K562 (cell line): ENCODE results near the gene ZFP69. TPM values are rescaled to one million over a fixed set of nuclear protein-coding genes. Genes with fewer than 3 reads are reported as not detected.

Experiments
- ARHGAP35 ChIP-seq: fragments of 450-650 bp; IDR thresholded peaks from 2 replicates; pipeline ENCODE4 v1.6.1; 2018; ENCODE audit not compliant: partially characterized antibody
- BRF1 ChIP-seq: IDR thresholded peaks from 3 replicates; pipeline ENCODE4 v1.6.1; 2011; ENCODE audit warnings: borderline replicate concordance, mild to moderate bottlenecking; ENCODE audit not compliant: insufficient read length; ENCODE audit errors: extremely low read depth
- COPS2 ChIP-seq: fragments of 450-650 bp; conservative IDR thresholded peaks from 2 replicates; pipeline ENCODE4 v1.6.1; 2016; ENCODE audit warnings: mild to moderate bottlenecking, moderate library complexity
- DACH1 ChIP-seq: fragments of 450-650 bp; IDR thresholded peaks from 2 replicates; pipeline ENCODE4 v1.6.1; 2018; ENCODE audit not compliant: partially characterized antibody
- EWSR1 ChIP-seq: fragments of 450-650 bp; IDR thresholded peaks from 2 replicates; pipeline ENCODE4 v1.6.1; 2018; ENCODE audit warnings: borderline replicate concordance, mild to moderate bottlenecking, low read depth, moderate library complexity; ENCODE audit not compliant: partially characterized antibody
- HLTF ChIP-seq: fragments of 450-650 bp; IDR thresholded peaks from 2 replicates; pipeline ENCODE4 v1.6.1; 2016
- IRF9 ChIP-seq: fragments of 450-650 bp; IDR thresholded peaks from 2 replicates; pipeline ENCODE4 v1.6.1; 2016; ENCODE audit warnings: missing biosample characterization, missing genetic modification characterization
- NFATC3 ChIP-seq: fragments of 450-650 bp; IDR thresholded peaks from 2 replicates; pipeline ENCODE4 v1.6.1; 2017; ENCODE audit warnings: mild to moderate bottlenecking
- NFIC ChIP-seq: fragments of 450-650 bp; IDR thresholded peaks from 2 replicates; pipeline ENCODE4 v1.6.1; 2017; ENCODE audit warnings: mild to moderate bottlenecking, inconsistent platforms
- SMAD2 ChIP-seq: fragments of 150-350 bp; IDR thresholded peaks from 2 replicates; pipeline ENCODE4 v1.6.1; 2014; ENCODE audit warnings: low read depth, mild to moderate bottlenecking, low read length
- STAG1 ChIP-seq: sonication (generic); formaldehyde crosslinking; IDR thresholded peaks from 2 replicates; pipeline ENCODE4 v1.5.0; 2020; ENCODE audit warnings: missing genetic modification reagents, borderline replicate concordance
- TAF7 ChIP-seq: fragments of 450-650 bp; IDR thresholded peaks from 2 replicates; pipeline ENCODE4 v1.6.1; 2016; ENCODE audit warnings: missing genetic modification characterization, missing compliant biosample characterization
- TCF7 ChIP-seq: sonication (generic); IDR thresholded peaks from 2 replicates; pipeline ENCODE4 v1.6.1; 2016; ENCODE audit warnings: antibody characterized with exemption, borderline replicate concordance
- TEAD4 ChIP-seq, 2 experiments: sonication (generic) in 1 of 2; formaldehyde crosslinking in 1 of 2; IDR thresholded peaks; 2 replicates each; pipeline versions ENCODE4 v1.6.1 to v1.8.0; 2012 to 2022; ENCODE audit warnings: borderline replicate concordance in 1 of 2, inconsistent platforms in 1 of 2, low read length in 1 of 2, mild to moderate bottlenecking in 1 of 2, missing genetic modification reagents in 1 of 2
- TOE1 ChIP-seq, 2 experiments: fragments of 450-650 bp in 1 of 2; sonication (generic) in 1 of 2; formaldehyde crosslinking in 1 of 2; IDR thresholded peaks; 2 replicates each; pipeline versions ENCODE4 v1.7.1 to v1.8.0; 2016 to 2022; ENCODE audit warnings: borderline replicate concordance in 2 of 2, mild to moderate bottlenecking in 2 of 2, antibody characterized with exemption in 1 of 2, inconsistent platforms in 1 of 2, low read depth in 1 of 2, missing genetic modification reagents in 1 of 2, moderate library complexity in 1 of 2
- ZC3H8 ChIP-seq: fragments of 450-650 bp; IDR thresholded peaks from 2 replicates; pipeline ENCODE4 v1.6.1; 2017
- ZNF134 ChIP-seq: fragments of 250-450 bp; sonication (Bioruptor Pico); conservative IDR thresholded peaks from 2 replicates; pipeline ENCODE4 v1.4.0; 2020
- ZNF197 ChIP-seq: fragments of 200-800 bp; sonication (Bioruptor generic); IDR thresholded peaks from 2 replicates; pipeline ENCODE4 v1.6.1; 2016; ENCODE audit warnings: low read depth, missing genetic modification characterization, missing compliant biosample characterization
- ZNF217 ChIP-seq: sonication (generic); formaldehyde crosslinking; IDR thresholded peaks from 2 replicates; pipeline ENCODE4 v1.8.0; 2022; ENCODE audit warnings: mild to moderate bottlenecking, missing genetic modification reagents
- ZNF280A ChIP-seq: fragments of 450-650 bp; IDR thresholded peaks from 2 replicates; pipeline ENCODE4 v1.6.1; 2018; ENCODE audit warnings: mild to moderate bottlenecking, low read depth; ENCODE audit not compliant: partially characterized antibody
- ZNF764 ChIP-seq: fragments of 250-450 bp; sonication (Bioruptor Pico); IDR thresholded peaks from 2 replicates; pipeline ENCODE4 v1.4.0; 2020; ENCODE audit warnings: low read depth, mild to moderate bottlenecking, moderate library complexity
- polyA plus RNA-seq, 8 experiments: library from polyadenylated mRNA; depleted of rRNA in 4 of 8; stranded (reverse) in 5 of 8; unstranded in 3 of 8; fragments of >200 nt; fragmentation: Nextera tagmentation in 2 of 8; fragmentation: Illumina TruSeq in 1 of 8; extraction: Ambion mirVana in 2 of 8; extraction: Trizol in 1 of 8; gene quantifications; 2 replicates each; pipeline versions ENCODE4 v1.2.1 to v1.2.3, GENCODE V29; 2011 to 2014; ENCODE audit warnings: inconsistent platforms in 1 of 8, missing spikeins in 1 of 8
- total RNA-seq, 7 experiments: library from RNA; depleted of rRNA in 6 of 7; stranded (reverse); fragments of >200 nt in 6 of 7; fragmentation: Illumina TruSeq in 2 of 7; extraction: Trizol in 2 of 7; gene quantifications; 2 replicates each; pipeline versions ENCODE4 v1.2.1 to v1.2.3, GENCODE V29; 2011 to 2021; ENCODE audit warnings: low replicate concordance in 1 of 7
- TF ChIP-seq, protein P1 (sequence below), 2 experiments: fragments of 150-350 bp in 1 of 2; IDR thresholded peaks; 2 replicates each; pipeline ENCODE4 v1.6.1; 2012 to 2016; ENCODE audit warnings: low read depth in 2 of 2, low read length in 2 of 2, mild to moderate bottlenecking in 1 of 2, moderate library complexity in 1 of 2

ZFP69 gene
- total and polyA plus RNA-seq, 9 of the 15 experiments (the other 6 are each of a cell fraction or from before 2014, with no cell fraction given), result 2.0 to 8.4 (median 5.7) TPM

DNA sequence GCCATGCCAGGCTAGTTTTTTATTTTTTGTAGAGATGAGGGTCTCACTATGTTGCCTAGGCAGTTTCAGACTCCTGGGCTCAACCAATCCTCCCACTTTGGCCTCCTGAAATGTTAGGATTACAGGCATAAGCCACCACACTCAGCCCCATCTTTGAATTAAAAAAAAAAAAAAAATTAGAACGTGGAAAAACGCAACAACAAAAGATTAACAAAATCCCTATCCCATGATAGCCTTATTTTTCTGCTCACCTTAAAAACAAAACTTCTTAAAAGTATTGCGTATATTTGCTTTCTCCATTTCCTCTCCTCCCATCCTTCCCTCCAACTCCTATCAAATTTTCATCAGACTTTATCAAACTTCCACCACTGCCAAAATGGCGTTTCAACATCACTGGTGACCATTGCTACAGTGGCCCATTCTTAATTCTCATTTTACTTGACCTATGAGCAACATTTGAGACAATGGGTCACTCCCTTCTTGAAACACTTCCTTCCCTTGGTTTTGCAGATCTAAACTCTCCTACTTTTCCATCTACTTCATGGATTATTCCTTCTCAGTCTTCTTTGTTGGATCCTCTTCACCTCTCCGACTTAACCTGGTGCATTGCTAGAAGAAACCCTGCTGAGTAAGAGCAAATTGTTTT lies 53.8 kb downstream of the ZFP69 start (continued):
- TF ChIP-seq, protein P1, sequence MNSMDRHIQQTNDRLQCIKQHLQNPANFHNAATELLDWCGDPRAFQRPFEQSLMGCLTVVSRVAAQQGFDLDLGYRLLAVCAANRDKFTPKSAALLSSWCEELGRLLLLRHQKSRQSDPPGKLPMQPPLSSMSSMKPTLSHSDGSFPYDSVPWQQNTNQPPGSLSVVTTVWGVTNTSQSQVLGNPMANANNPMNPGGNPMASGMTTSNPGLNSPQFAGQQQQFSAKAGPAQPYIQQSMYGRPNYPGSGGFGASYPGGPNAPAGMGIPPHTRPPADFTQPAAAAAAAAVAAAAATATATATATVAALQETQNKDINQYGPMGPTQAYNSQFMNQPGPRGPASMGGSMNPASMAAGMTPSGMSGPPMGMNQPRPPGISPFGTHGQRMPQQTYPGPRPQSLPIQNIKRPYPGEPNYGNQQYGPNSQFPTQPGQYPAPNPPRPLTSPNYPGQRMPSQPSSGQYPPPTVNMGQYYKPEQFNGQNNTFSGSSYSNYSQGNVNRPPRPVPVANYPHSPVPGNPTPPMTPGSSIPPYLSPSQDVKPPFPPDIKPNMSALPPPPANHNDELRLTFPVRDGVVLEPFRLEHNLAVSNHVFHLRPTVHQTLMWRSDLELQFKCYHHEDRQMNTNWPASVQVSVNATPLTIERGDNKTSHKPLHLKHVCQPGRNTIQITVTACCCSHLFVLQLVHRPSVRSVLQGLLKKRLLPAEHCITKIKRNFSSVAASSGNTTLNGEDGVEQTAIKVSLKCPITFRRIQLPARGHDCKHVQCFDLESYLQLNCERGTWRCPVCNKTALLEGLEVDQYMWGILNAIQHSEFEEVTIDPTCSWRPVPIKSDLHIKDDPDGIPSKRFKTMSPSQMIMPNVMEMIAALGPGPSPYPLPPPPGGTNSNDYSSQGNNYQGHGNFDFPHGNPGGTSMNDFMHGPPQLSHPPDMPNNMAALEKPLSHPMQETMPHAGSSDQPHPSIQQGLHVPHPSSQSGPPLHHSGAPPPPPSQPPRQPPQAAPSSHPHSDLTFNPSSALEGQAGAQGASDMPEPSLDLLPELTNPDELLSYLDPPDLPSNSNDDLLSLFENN (IDR thresholded peaks at IDR 0.05; ENCODE audit: low read depth in 2 of 2, low read length in 2 of 2), result no peak
- TF ChIP-seq ZNF134 (no peak), SMAD2 (no peak), NFATC3 (peak; percentile 85; the same call in 1 of the 2 replicates), ZC3H8 (0 out of 2 replicates have a peak, but pooled peaks have one; percentile 51), ARHGAP35 (peak; percentile 22), IRF9 (0 out of 2 replicates have a peak, but pooled peaks have one; percentile 43), TCF7 (no peak), NFIC (peak; percentile 17; the same call in 1 of the 2 replicates), DACH1 (no peak), ZNF764 (CRISPR knock-in tag) (no peak), HLTF (0 out of 2 replicates have a peak, but pooled peaks have one; percentile 39), ZNF280A (no peak), STAG1 (CRISPR knock-in tag) (no peak), TOE1 (IDR thresholded peaks at IDR 0.05; ENCODE audit: borderline replicate concordance) (0 out of 2 replicates have a peak, but pooled peaks have one; percentile 31), TOE1 (CRISPR knock-in tag; IDR thresholded peaks at IDR 0.05; ENCODE audit: borderline replicate concordance, low read depth) (no peak), TAF7 (tag) (peak; percentile 60; the same call in 1 of the 2 replicates), BRF1 (no peak), ZNF197 (no peak), COPS2 (no peak), EWSR1 (no peak), ZNF217 (CRISPR knock-in tag) (no peak), TEAD4 (IDR thresholded peaks at IDR 0.05; ENCODE audit: low read length) (0 out of 2 replicates have a peak, but pooled peaks have one; percentile 0), TEAD4 (CRISPR knock-in tag; IDR thresholded peaks at IDR 0.05; ENCODE audit: borderline replicate concordance) (no peak)
